Kidney glomerular epithelial cell (primary cell): ENCODE data around the gene COL15A1.

Experiments used
- DNase-seq: peaks from one replicate; lab custom pipeline; 2025; lab: John Stamatoyannopoulos, UW

COL15A1 gene

DNA sequence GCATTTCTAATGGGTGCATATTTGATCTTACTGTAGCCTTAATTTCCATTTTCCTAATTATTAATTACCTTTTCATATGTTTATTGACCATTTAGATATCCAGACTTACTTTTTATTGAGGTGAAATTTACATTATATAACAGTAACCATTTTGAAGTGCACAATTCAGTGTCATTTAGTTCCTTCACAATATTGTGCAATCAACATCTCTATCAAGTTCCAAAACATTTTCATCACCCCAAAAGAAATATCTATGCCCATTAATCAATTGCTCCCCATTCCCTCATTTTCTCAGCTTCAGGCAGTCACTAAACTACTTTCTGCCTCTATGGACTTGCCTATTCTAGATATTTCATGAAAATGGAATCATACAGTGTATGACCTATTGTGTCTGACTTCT, 5.9 kb downstream of the COL15A1 start:
- no peak for DNase-seq

DNA sequence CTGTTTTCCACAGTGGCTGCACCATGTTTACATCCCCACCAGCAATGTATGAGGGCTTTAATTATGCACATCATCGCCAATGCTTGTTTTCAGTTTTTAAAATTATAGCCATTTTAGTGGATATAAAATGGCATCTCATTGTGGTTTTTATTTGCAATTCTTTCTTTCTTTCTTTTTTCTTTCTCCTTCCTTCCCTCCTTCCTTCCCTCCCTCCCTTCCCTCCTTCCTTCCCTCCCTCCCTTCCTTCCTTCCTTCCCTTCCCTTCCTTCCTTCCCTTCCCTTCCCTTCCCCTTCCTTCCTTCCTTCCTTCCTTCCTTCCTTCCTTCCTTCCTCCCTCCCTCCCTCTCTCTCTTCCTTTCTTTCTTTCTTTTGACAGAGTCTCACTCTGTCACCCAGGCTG, 6.6 kb downstream of the COL15A1 start:
- DNase-seq = no peak

DNA sequence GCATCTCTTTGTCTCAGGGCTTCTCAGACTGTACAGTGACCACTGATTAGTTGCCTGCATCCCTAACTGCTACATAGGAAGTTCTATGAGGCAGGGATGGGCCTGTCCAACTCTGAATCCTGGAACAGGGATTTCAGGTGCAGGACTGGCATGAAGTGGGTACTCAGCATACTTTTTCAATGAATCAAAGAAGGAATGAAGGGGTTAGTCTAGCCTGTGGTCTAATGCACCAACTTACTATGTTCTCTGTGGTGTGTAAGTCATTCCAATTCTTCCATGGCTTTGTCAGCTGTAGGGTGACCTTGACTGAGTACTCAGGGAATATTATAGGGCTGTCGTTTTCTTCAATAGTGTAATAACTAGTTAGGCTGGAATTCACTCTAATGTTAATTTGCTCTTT, 8.3 kb downstream of the COL15A1 start:
- no peak for DNase-seq

DNA sequence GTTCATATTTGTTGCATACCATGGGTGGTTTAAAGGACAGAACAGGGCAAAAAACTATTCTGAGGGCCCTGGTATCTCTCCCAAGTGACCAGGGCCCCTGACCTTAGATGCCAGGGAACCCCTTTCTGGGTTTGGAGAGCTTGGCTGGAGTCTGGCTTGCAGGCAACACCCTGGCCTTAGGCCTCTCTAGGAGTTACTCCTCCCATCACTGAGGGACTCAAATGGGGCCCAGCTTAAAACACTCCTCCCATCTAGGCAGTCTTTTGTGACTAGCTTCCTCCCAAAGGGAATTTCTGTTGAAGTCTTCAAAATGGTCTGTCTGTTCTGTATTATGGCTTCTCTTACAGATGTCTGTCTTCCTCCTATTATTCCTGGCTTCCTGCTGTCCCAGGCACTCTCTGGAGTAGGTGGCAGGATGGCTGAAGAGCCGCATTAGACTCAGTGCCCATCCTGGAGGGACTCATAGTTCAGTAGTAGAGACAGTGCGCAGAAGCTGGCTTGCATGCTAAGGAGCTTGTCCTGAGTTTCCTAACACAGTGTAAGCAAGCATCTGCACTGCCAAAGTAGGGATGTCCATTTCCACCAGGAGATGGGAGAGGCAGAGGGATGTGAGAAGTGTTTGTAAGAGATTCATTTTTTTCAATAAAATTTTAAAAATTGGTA, 10.0 kb downstream of the COL15A1 start:
- DNase-seq = no peak

DNA sequence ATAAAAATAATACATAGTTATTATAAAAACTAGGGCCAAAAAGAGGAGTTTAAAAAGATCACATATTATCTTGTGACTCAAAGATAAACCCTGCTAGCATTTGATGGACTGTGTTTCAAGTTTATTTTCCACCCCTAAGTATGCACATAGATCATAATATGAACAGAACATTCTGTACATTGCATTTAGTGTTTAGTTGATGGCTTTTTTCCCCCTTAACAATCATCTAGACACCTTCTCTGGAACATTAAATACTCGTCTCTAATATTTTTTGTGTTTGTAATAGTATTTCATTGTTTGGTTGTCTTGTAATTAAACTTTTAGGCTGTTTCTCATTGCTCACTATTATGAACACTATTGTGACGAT, 10.5 kb downstream of the COL15A1 start:
- DNase-seq = no peak

DNA sequence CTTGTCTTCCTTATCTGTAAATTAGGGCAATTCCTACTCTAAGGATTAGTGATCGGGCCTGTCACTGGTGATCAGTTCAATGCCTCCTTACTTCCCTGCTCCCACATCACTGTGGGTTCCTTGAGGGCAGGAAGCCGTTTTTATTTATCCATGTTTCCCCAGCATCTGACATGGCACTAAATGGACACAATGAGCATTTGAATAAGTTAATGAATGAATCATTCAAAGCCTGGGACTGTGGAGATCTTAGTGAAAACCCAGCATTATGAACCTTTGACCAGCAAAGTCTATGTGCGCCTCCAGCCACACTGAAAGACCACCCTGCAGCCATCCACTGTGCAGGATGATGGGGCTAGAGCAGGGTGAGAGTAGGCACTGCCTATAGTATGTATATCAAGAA, 11.6 kb downstream of the COL15A1 start:
- no peak for DNase-seq

DNA sequence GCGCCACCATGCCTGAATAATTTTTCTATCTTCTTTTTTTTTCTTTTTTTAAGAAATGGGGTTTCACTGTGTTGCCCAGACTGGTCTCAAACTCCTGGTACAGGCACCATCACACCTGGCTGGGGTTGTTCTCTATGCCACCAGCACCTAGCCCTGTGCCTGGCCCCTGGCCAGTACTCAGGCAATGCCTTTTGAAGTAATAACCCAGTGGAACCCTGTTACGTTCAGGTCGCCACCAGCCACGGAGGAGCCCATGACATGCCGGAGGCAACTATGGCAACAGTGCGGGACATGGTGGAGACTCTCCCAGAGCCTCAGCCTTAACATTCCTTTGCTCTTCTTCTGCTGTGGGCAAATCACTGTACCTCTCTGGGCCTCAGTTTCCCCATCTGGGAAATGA, 14.1 kb downstream of the COL15A1 start:
- DNase-seq = no peak

DNA sequence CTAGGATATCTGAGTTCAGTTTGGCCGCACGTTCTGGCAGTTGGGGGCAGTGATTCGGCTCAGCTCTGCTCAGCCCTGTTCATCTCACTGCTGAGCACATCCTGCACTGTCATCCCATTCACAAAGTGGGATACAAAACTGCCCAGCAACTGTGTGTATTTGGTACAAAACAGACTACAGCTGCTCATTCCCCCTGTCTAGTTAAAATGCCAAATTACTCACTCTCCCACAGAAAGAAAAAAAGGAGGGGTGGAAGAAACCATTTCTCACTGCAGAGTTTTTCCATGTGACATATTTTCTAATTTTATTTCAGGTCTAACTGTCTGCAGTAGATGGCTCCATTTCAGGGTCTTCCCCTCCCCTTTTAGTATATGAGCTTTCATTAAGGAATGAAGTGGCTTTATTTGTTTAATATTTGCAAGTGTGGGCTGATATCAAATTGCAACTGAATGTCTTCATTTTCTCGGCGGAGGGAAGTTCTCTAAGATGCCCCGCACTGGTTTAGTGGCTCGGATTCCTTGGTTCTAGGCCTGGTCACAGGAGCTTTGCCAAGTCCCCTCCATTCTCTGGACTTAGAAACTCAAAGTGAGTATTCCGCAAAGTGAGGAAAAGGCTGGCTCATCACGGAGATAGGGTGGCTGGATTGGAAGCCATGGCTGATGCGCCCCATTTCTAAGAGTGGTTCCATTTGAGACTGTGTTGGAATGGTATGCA, 14.7 kb downstream of the COL15A1 start:
- no peak for DNase-seq

DNA sequence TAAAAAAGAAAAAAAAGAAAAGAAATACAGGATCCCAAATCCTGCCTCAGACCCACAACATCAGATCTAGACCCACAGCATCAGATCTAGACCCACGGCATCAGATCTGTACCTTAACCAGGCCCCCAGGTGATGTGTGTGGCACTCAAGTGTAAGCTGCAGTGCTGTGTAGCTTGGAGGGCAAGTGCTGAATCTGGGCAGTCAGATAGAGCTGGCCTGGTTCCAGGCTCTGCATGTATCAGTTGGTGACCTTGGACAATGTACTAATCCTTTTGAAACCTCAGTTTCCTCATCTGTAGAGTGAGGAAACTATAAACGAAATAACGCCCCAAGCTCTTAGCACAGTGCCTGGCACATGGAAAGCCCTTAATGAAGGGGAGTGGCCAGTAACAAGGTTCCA, 16.7 kb downstream of the COL15A1 start:
- no peak for DNase-seq

DNA sequence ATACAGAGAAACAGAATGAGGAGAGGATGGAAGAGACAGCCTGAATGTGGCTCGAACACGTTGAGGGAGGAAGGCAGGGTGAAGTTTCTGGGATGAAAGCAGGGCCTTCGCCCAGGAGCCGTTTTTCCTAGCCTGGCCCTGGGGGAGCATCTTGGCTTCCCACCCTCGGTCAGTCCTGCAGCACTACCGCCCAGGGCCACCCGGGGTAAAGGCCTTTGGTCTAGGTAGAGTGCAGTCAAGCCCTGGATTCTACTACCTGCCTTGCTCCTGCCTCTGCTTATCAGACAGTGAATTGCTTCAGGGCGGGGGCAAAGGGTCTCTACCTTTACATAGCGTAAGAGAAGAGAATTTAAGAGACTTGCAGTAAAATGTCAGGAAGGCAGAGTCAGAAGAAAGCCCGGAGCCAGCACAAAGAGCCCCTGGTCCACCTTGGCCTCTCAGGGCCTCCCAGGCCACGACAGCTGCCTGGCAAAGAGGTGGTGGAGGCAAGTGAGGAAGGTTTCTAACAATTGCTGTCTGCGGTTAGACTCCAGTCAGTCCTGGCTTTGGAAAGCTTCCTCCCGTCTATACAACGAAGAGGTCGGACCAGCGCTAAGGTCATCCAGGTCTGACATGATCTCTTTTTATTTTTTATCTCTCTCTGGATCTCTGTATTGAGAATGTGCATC, 17.9 kb downstream of the COL15A1 start:
- no peak for DNase-seq

DNA sequence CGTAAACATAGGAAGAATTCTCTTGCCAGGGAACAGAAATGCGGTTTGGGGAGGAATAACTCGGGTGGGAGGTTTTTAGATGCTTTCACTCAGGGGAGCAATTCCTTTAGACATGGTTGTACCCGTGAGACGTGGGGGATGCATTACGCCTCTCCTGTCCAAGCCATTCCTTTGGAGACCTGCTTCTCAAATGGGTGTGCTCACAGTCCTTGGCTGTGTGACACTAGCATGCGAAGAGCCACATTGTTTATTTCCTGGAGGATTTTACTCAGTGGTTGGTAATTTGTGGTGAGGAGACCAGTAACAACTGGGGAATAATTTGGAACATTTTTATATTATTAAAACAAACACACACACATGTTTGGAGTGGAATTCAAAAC, 18.5 kb downstream of the COL15A1 start:
- DNase-seq = no peak

DNA sequence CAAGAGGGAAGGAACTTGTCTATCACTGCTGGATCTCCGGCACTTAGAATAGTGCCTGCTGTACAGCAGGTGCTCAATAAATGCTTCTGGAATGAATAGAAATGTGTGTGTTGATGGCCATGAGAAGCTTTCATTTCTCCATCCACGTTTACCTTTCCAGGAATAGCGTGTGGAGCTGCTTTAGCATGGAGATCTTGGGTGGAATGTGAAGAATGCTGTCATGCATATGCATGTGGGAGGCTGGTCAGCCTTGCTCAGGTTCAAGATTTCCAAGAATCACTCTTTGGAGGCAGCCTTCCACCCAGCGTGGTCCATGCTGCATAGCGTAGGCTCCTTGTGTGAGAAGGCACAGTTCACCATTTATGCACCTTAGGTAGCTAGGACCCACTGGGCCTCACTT, 19.2 kb downstream of the COL15A1 start:
- no peak for DNase-seq

DNA sequence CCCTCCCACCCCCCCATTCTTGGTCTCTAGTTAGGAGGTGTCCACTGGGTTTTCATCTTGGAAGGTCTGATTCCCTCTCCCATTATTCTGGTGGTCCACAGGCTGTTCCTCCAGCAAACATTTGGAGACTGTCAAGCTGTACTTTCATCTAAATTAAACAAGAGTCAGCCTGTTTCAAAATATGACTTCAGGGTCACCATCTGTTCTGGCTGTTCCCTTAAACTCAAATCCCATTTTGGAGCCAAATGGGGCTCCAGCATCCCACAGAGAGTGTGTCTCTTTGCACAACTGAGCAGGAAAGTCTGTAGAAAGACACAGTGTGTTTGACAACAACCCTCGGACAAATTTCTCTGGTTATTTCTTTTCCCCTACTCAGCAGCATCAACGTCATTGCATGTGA, 20.5 kb downstream of the COL15A1 start:
- DNase-seq = no peak

DNA sequence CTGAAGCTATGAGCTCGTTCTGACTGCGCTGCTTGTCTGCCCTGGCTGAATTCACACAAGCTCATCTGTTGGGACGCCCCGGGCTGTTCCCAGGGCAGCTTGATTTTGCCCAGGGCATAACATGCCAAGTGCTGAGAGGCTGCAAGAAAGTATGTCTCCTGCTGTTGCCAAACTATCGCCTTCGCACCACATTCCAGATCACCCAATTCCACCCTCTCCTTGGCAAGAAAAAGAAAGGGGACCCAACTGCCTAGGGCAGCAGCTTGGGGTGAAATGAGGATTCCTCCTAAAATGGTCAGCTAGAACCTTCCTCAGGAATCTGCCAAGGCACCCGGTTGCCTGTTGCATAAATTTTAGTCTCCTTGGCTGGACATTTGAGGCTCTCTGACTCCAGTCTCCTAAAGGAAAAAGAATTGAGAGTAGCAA, 21.2 kb downstream of the COL15A1 start:
- no peak for DNase-seq

DNA sequence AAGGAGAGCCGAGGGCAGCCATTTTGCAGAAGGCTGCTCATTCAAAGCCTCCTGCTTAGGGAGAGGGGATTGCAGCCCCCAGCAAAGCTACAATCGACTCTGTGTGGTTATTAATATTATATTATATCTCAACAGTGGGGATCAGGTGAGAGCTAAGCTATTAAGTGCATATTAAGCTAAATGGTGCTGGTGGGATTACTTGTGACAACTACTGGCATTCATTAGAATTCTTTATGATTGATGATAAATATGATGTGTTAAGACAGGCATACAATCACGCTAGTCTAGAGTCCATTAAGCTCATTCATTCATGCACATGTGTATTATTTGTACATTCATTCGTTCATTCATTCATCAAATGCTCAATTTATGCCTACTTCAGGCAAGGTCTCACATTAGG, 23.0 kb downstream of the COL15A1 start:
- no peak for DNase-seq

DNA sequence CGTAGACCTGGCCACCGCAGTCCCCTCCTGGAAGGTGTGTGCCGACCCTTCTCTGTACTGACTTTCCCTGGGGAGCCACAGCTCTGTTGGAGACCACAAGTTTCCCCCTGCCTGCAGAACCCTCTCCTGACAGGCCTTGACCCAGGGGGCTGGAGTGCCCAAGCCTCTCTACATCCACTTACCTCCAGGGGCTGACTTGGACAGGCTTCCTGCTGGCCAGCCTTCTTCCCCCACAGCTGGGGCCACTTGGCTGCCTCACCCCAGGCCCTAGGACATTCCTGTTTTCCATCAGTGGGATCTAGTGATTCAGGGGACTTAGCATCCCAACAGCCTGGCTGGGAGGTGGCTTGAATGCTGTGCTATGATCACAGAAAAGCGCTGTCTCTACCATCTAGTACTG, 23.6 kb downstream of the COL15A1 start:
- DNase-seq = no peak

DNA sequence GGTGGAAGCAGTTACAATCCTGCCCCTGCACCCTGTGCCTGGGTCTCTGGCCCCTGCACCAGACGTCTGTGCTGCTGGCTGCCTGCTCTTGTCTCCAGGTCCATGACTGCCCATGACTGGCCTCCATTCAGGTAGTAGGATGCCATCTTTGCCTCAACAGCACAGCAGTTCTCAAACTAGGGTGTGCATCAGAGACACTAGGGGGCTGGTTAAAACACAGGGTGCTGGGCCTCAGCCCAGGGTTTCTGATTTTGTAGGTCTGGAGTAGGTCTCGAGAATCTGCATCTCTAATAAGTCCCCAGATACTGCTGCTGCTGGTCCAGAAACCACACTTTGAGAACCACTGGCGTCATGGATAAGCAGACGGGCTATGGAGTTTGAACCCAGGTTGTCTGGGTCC, 24.0 kb downstream of the COL15A1 start:
- DNase-seq = no peak

DNA sequence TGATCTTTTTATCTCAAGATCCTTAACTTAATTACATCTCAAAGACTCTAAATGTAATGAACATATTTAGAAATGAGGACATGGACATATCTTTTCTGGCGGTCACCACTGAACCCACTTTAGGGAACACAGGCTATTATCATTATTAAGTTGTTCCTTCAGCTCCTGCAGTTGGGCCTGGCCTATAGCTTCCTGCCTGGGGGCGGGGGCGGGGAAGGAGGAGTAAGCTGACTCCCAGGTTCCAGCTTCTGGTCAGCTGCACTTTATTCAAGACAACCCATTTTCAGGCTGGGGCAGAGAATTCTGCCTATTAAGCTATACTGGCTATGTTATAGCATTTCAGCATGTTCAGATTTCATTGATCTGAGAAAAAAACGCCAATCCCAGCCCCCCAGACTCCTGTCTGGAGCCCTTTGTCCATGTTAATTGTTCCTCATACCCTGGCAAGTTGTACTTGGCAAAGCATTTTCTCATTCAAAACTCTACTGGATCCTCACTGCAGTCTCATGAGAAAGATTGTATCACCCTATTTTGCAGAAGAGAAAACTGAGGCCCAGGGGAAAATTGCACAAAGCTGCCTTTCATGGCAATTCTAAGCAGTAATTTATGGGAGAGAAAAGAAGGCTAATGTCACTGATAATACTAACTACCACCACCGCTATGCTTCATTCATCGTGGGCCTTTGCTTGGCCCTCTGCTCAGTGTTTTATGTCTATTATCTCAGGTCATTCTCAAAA, 25.1 kb downstream of the COL15A1 start:
- no peak for DNase-seq

DNA sequence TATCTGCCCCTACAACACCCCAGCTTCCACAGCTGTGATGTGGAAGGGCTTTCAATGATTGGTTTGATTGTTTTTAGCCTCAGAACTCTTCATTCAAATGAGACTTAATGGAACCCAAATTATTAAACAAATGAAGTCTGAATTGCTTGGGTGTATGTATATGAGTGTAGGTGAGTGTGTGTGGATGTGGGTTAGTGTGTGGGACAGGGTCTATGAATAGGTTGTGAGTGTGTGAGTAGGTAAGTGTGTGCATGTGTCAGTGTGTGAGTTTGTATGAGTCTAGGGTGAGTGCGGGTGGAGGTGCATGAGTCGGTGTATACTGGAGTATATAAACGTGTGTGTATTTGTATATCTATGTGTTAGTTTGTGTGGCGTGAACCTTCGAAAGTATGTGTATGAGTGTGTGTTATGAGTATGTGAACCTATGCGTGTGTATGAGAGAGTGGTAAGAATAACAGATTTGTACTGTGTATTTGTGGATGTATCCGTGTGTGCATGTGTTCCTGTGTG, 26.9 kb downstream of the COL15A1 start:
- no peak for DNase-seq

DNA sequence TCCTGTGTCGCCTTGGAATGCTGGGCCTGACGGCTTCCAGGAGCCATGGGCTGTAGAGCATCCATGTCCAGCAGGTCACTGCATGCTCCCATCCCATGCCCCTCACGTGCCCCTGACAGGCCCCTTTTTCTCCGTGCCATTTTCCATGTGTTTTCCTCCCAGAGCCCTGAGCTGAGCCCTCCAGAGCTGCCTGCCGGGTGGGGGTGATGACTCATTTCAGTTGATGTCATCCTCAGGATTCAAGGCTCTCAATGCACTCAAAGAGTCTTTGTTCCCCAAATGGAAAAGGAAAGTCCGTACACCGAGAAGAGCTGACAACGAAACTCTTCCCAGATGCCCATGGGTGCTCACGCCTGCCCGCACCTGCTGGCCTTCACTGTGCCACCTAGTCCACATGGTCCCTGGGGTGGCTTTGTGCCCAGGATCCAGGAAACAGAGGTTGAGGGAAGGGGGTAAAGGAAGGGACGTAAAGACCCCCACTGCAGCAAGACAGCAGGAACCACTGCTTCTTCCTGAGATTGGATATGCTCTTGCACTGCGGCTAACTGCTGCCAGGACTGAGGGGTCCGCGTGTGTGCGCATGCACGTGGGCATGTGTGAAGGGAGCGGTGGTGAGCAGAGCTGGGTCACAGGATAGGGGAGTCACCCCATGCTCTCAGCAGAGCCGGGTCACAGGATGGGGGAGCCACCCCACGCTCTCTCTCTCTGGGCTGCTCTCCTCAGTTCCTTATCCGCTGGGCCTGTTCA, 27.6 kb downstream of the COL15A1 start:
- DNase-seq = no peak

DNA sequence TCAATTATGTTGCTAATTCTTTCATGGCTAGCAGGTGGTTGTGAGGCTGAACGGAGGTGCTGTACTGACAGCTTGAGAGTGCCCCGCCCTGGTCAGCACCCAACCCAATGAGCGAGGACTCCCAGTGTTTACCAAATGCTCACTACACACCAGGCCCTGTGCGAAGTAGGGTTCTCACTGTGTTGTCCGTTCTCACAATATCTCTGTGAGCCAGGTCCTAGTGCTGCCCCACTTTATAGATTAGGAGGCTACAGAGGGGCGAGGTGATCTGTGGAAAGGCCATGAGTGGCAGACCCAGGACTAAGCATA, 28.2 kb downstream of the COL15A1 start:
- DNase-seq = no peak

DNA sequence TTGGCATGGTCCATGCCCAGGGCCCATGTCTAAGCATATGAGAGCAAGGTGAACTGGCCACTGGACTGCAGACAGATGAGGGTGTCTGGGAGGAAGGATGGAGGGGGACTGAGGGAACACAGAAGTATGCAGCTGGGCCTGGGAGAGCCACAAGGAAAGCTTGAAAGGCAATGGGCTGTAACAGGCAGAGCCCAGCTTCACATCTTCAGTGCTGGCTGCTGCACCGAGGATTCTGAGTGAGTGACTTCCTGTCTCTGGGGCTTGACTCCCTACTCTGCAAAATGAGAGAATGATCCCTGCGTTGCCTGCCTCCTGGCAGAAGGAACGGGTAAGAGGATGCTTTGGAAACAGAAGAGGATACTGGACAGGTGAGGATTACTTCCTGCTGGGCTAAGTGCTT, 29.0 kb downstream of the COL15A1 start:
- no peak for DNase-seq
